CD4-positive, alpha-beta T cell treated with Interleukin-6 for 4 hours (primary cell): ENCODE results near the gene SIX2.

Experiments
- DNase-seq: peaks from one replicate; pipeline ENCODE4 v3.0.0-alpha.2; 2020; ENCODE audit warnings: mixed read lengths

The SIX2 gene

GRCh38 chr2:45018023-45018422 is 8.8 kb upstream of the SIX2 start:
- DNase-seq, result no peak

- no peak for DNase-seq
Observed at GRCh38 chr2:45014831-45015230, 5.6 kb upstream of the SIX2 start.

- DNase-seq, result no peak
Observed at GRCh38 chr2:45014016-45014702, 4.9 kb upstream of the SIX2 start.

GRCh38 chr2:45013229-45014015 is 4.2 kb upstream of the SIX2 start:
- DNase-seq, result no peak

- no peak for DNase-seq
Observed at GRCh38 chr2:45012733-45013132, 3.5 kb upstream of the SIX2 start.

GRCh38 chr2:45011621-45012602 is 2.7 kb upstream of the SIX2 start:
- DNase-seq, result no peak

- DNase-seq, result no peak
Observed at GRCh38 chr2:45011121-45011520, 1.9 kb upstream of the SIX2 start.

- DNase-seq, result no peak
Observed at GRCh38 chr2:45010702-45011012, 1.4 kb upstream of the SIX2 start.

GRCh38 chr2:45009928-45010701 is 863 bp upstream of the SIX2 start:
- no peak for DNase-seq

GRCh38 chr2:45008296-45009129 is 739 bp downstream of the SIX2 start:
- no peak for DNase-seq

GRCh38 chr2:45007961-45008295 is 1.3 kb downstream of the SIX2 start:
- DNase-seq, result no peak

- no peak for DNase-seq
Observed at GRCh38 chr2:45006942-45007287, 2.3 kb downstream of the SIX2 start.

GRCh38 chr2:45006041-45006941 is 3.0 kb downstream of the SIX2 start:
- DNase-seq, result no peak

GRCh38 chr2:45005261-45006002 is 3.8 kb downstream of the SIX2 start:
- DNase-seq, result no peak

- no peak for DNase-seq
Observed at GRCh38 chr2:45004562-45005191, 4.6 kb downstream of the SIX2 start.

- DNase-seq, result no peak
Observed at GRCh38 chr2:45003579-45004551, 5.4 kb downstream of the SIX2 start.

GRCh38 chr2:45002686-45003085 is 6.6 kb downstream of the SIX2 start:
- DNase-seq, result no peak

GRCh38 chr2:45001869-45002385 is 7.3 kb downstream of the SIX2 start:
- no peak for DNase-seq
